Astrocyte of the cerebellum (primary cell): ENCODE results near the gene CEBPZ.
A peak's percentile ranks its signal among the peaks of the same experiment; 100 is the strongest.
"Not testable (repeated sequence)": the region's sequence is repeated elsewhere in the genome, so short reads cannot be mapped to it uniquely, and the experiment has no call there.

Experiments
- DNase-seq: peaks from one replicate; pipeline ENCODE4 v3.0.0-alpha.2; 2011; ENCODE audit warnings: low read depth
- H3K4me3 ChIP-seq: 2 replicates; pipeline ENCODE4 v1.5.1; 2011; ENCODE audit warnings: mild to moderate bottlenecking, low read depth, low read length, moderate library complexity
- in situ Hi-C: cut with HindIII; loops from 2 replicates; pipeline ENCODE4 v1.10.0; 2017; ENCODE audit warnings: low sequenced_read_pairs
- TF ChIP-seq, protein P1 (sequence below): IDR thresholded peaks from 2 replicates; pipeline ENCODE4 v1.5.1; 2012; ENCODE audit warnings: low read length, low read depth, moderate library complexity, mild to moderate bottlenecking; ENCODE audit errors: missing control alignments

The CEBPZ gene

DNA sequence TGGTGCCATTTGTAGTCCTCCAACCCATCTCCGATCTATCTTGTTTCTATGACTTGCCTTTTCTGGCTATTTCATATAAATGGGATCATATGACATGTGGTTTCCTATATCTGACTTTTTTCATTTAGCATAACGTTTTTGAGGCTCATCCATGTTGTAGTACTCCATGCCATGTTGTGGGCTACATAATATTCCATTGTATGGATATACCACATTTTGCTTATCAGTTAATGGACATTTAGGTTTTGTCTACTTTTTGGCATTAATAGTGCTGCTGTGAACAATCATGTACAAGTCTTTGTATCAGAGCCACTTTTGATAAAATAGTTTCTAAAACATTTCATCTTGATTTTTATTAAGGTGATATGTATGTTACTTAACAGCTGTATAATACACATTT, 27.7 kb downstream of the CEBPZ start:
- no peak for DNase-seq
- in situ Hi-C loops, result no loop called here
- no peak overlapping the region for H3K4me3 ChIP-seq
- TF ChIP-seq, protein P1, sequence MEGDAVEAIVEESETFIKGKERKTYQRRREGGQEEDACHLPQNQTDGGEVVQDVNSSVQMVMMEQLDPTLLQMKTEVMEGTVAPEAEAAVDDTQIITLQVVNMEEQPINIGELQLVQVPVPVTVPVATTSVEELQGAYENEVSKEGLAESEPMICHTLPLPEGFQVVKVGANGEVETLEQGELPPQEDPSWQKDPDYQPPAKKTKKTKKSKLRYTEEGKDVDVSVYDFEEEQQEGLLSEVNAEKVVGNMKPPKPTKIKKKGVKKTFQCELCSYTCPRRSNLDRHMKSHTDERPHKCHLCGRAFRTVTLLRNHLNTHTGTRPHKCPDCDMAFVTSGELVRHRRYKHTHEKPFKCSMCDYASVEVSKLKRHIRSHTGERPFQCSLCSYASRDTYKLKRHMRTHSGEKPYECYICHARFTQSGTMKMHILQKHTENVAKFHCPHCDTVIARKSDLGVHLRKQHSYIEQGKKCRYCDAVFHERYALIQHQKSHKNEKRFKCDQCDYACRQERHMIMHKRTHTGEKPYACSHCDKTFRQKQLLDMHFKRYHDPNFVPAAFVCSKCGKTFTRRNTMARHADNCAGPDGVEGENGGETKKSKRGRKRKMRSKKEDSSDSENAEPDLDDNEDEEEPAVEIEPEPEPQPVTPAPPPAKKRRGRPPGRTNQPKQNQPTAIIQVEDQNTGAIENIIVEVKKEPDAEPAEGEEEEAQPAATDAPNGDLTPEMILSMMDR, result no peak

DNA sequence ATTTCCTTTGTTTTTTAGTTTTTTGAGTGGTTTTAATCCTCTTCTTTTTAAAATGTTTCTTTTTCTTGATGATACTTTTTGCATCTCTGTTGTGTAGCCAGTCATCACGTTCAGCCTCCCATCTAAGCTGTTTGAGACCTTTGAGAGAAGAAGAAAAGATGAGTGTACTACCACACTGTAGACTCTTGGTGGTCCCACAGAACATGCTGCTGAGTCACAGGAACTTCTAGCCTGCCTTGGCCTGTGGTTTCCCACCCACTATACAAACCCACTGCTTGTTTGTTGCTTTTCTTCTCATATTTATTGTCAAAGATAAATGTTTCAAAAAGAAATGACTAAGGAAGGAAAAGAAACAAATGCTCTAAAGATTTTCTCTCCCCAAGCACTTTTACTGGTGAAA, 29.6 kb downstream of the CEBPZ start:
- no peak overlapping the region for H3K4me3 ChIP-seq
- no peak for DNase-seq
- in situ Hi-C loops, result no loop called here
- TF ChIP-seq, protein P1, result no peak

DNA sequence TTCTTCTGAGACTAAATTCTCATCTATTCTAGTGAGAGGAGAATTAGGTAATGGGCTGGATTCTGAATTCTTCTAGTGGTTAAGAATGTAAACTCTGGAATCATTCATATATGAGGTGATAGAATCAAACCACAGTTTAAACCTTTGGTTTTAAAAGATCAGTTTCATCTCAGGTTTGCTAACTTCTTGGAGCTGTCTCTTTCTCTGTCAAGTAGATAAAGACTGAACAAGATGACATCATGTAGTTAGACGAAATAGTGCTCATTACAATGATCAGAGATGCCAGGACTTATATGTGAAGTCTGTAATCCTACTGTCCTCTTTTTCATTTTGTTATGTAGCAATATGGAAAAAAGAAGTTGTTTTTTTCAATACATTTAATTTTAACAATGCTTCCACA, 30.2 kb downstream of the CEBPZ start:
- no peak overlapping the region for H3K4me3 ChIP-seq
- DNase-seq, result no peak
- in situ Hi-C loops, result no loop called here
- TF ChIP-seq, protein P1, result no peak

DNA sequence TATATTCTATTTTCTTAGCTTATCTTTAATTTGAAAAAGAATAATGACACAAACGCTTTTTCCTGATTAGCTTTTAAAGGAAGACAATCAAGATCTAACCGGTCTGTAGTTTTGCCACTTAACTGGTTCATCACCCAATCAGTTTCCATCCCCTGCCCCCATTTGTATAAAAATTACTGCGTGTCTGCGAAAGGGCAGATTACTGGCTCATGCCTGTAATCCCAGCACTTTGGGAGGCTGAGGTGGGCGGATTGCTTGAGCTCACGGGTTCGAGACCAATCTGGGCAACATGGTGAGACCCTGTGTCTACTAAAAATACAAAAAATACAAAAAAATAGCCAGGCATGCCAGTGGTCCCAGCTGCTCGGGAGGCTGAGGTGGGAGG, 32.7 kb downstream of the CEBPZ start:
- TF ChIP-seq, protein P1, result no peak
- in situ Hi-C loops, result no loop called here
- DNase-seq, result no peak
- no peak overlapping the region for H3K4me3 ChIP-seq

DNA sequence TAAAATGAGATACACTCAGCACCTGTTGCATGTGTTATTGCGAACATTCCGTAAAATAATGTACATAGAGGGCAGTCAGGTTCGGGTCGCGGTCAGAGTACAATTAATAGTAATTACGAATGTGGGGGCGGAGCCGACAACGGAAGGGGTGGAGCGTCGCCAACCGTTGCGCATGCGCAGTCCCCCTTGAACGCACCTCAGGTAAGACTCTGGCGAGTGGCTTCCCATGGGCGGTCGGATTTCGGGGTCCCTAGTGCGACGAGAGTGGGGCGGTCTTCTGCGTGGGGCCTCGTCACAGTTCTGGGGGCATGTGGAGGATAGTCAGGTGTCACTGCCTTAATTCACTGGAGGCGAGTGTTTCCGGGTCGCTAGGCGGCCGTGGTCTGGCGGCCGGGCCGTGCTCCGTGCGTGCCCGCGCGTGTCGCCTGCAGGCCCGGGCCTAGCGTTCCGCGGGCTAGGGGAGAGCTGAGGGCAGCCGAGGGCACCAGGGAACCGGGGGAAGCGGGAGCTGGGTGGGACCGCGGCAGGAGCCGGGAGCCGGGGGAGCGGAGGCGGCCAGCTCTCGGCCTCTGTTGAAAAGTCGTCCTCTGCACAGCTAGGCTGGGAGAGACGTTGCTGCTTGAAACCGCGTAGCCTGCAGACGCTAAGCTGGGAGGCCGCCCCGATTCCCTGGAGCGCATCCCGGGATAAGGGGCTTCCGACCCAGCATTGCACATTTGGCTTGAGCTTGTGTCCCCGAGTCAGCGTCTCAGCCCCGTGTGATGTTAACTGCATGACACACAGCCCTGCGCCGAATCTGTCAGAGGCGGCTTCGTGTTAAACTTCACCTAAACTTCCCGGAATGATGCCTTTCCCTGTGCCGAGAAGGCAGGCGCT, 34.8 kb downstream of the CEBPZ start, which contains the start of gene CEBPZOS:
Gene CEBPZOS (plus strand): TSS at position 177 of the 876 bp plus-strand sequence. CDS start 3,209 bp downstream, outside the sequence.
- DNase-seq, result peak; percentile 35
- TF ChIP-seq, protein P1, result no peak
- H3K4me3 ChIP-seq, result peak within 1 kb of the TSS; percentile 73
- in situ Hi-C loops, result no loop called here

DNA sequence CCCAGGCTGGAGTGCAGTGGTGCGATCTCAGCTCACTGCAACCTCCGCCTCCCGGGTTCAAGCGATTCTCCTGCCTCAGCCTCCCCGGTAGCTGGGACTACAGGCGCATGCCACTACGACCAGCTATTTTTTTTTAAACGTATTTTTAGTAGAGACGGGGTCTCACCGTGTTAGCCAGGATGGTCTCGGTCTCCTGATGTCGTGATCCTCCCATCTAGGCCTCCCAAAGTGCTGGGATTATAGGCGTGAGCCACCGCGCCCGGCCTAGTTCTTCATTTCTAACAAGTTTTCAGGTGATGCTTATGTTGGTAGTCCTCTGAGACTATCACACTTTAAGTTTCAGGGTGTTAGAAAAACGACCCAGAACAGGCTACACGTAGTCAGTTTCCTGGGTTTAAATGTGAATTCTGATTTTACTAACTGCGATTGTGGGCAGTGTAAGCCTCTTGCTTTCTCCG, 35.5 kb downstream of the CEBPZ start:
- in situ Hi-C loops, DNase-seq: not testable (repeated sequence)
- peak overlapping the region; percentile 73 for H3K4me3 ChIP-seq

DNA sequence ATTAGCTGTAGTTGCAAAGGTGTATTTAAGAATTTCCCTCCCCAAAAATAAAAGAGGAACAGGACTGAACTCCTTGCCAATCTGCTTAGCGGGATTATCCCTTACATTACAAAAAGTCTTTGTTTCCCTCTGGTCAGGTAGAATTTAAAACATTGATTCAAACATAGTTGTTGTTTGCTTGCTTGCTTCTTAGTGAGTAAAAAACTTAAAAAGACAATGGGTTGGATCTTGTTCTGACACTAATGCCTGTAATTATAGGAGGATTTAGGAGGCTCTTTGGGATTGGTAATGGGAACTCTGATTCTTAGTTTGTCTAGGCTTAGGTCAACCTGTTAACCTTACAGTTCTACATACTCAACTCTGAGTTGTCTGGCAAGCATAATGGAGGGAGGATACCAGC, 38.8 kb downstream of the CEBPZ start:
- TF ChIP-seq, protein P1, result no peak
- in situ Hi-C loops, result no loop called here
- H3K4me3 ChIP-seq, result no peak overlapping the region
- DNase-seq, result no peak
